A172 (cell line): Measurements from ENCODE around the gene KCND2. TPM values are rescaled to one million over a fixed set of nuclear protein-coding genes. Genes with fewer than 3 reads are reported as not detected.
"Not testable (repeated sequence)": the region's sequence is repeated elsewhere in the genome, so short reads cannot be mapped to it uniquely, and the experiment has no call there.

Experiments
- DNase-seq: peaks from one replicate; pipeline ENCODE4 v3.0.0-alpha.2; 2015; ENCODE audit warnings: low spot score
- total RNA-seq: library from RNA; depleted of rRNA; stranded (reverse); fragments of >200 nt; shearing (Covaris generic); gene quantifications from 2 replicates; pipeline ENCODE4 v1.2.3, GENCODE V29; 2014

Gene KCND2
- total RNA-seq, 1 experiment from 2014 or later: 0.02 TPM

DNA sequence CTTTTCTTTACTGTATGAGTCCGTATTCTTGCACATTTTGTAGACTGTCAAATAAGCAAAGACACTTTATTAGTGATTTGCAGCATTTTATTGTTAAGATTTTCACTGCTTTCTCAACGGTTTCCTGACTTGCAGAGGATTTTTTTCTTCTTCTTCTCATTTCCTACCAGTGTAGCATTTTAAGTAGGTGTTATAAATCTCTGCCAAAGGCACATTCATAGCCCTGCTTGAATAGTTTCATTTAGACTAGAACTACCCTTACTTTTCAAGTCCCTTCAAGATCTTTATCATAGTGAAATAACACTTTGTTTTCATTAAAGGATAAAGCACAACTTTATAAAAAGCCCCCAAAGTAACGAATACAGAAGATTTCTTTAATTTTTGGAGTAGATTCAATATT, 313.6 kb downstream of the KCND2 start:
- DNase-seq: no peak

DNA sequence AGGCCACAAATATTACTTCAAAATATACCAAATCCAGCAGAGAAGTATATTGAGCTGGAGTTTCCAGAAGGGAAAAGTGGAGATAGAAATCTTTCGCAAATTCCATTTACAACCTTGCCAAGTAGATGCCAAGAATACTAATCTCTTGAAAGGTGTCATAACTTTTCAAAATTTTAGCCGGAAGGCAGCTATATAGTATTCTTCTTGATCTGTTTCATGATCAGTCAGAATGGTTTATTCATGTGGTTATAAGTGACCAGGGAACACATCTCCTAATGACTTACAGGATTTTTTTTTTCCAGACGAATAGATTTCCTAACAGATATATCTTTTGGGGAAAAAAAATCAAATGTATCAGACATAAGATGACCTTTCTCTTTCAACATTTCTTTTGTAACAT, 314.3 kb downstream of the KCND2 start:
- no peak for DNase-seq

DNA sequence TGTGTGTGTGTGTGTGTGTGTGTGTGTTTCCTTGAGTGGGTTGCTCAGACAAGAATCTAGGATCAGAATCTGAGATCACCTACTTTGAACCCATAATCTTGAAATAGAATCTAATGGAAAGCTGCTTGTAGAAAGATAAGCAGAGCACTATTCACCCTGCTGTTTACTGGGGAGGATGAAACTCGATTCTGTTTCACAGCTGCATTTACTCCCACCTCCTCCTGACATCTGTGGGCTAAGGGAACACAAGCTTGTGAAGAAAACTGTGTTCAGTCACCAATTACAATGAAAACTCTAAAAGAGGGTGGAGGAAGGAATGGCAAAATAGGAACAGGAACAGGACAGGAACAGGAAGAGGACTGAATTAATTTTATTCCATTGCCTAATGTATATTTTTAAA, 315.4 kb downstream of the KCND2 start:
- no peak for DNase-seq

DNA sequence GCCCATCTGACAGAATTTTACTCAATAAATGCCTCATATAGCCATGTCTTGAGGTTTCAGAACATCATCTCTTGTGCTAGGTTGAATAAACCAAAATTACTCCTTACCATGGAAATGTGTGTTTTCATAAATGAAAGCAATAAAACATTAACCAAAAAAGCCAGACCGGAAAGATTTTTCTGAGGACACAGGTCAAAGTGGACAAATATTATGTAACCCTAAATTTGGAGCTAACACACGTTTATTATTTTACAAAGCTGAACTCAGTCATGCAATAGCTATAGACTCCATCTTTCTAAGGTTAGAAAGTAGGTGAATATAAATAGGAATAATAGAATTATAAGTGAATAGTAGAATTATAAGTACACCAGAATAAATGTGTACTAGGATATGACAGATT, 315.9 kb downstream of the KCND2 start:
- no peak for DNase-seq

DNA sequence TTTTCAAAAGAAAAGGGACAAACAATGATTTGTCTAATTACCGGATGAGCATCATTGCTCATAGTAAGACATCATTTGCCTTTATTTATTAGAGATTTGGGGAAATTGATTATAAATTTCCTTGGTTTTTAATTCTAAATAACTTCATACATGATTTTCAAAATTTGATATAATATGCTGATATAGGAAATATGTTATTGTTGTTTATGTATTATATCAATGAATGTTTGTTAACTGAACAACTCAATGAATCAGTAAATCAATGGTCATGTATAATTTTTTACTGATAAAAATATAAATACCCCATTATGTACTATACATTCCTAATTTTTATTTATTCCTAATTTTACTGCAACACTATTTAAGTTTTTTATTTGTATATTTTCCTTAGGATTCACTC, 327.6 kb downstream of the KCND2 start:
- no peak for DNase-seq

DNA sequence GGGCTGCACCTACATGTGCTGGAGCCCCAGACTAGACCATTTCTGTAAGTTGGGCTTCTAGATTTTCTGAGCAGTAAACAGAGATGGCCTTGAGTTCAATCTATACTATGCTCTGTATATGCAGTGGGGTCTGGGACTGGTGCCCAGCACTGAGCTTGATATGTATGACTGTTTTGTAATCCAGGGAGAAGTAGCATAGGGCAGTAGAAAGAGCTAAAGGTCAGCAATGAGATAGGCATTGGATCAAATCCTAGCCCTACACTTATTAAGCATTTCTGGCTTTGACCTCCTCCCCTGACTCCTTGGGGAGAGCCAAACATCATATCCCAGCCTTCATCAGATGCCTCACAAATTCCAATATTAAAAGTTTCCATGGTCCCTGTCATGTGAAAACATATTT, 330.4 kb downstream of the KCND2 start:
- DNase-seq: no peak

DNA sequence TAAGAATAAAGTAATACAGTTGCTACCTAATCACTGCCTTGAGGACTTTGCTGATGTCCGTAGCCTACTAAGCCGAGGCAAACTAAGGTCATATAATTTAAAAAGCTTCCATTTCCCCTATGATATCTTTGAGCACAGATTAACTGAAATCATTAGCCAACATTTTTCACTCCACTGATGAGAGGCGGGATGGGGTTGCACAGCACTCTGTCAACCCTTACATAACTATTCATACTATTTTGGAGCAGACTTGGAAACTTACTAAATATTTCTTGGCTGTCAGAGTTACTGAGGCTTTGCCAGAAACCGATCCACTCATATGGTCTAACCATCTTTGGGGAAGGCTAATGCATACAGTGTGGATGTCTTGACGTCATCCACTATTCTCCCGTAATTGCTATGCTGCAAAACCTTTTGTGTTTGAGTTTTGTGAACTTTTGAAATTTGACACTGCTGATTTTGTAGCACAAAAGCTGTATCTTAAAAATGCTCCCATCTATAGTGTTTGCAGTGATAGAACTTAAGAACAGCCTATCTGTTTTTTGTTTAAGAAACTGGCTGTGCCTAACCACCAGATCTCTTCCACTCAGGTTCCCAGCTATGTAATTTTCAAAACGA, 336.3 kb downstream of the KCND2 start:
- no peak for DNase-seq

DNA sequence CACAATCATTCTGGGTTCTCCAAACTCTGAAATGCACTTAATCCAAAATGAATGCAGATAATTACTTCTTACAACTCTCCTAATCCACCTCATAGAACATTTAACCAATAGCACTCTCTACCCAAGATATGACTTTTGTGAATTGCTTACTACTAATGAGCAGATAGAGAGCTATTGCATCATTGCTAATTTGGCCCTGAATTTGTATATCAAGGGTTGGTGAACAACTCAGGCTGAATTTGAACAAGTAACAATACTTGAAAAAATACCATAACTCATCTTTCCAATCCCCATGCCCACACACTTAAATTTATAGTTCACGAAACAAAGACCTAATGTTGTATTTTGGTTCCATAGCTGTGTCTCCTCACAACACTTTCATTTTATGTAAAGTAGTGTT, 339.0 kb downstream of the KCND2 start:
- DNase-seq: no peak

DNA sequence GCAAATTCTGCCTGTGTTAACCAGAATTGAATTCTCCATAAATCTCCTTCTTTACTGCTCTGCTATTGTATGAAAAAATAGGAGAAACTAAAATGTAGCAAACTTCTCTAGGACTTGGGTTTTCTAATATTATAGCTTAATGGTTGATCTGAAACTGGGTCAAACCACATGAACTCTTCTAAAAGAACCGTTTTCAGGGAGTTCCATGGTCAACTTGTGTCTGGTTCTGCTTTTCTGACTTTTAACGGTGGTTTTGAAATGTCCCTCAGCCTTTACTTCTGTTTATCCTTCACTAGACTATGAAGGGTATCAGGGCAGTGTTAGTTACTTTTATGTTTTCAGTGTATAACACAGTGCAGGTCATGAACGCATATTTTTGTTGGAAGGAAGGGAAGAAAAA, 342.7 kb downstream of the KCND2 start:
- DNase-seq: no peak

DNA sequence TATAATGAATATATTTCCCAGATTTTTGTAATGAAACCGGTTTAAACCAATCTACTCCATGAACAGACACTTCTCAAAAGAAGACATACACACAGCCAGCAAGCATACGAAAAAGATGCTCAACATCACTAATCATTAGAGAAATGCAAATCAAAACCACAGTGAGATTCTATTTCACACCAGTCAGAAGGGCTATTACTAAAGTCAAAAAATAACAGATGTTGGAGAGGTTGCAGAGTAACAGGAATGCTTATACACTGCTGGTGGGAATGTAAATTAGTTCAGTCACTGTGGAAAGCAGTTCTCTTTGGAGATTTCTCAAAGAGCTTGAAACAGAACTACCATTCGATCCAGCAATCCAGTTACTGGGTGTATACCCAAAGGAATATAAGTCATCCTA, 344.3 kb downstream of the KCND2 start:
- no peak for DNase-seq

DNA sequence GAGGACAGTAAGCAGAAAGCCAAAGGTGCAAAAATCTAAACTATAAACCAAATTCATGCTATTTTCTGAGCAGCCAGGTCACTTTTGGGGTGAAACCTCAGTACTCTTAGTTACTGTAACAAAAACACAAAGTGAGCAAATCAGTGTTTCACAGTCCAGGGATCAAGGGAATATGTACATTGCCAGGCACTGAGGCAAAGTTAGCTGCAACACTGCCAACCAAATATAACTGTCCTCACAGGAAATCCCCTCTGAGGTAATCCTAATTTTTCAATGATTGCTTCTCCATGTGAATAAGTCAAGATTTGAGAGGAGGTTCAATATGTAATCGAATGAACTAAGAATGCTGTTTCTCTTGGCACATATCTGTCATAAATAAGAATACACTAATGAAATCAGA, 355.3 kb downstream of the KCND2 start:
- no peak for DNase-seq

DNA sequence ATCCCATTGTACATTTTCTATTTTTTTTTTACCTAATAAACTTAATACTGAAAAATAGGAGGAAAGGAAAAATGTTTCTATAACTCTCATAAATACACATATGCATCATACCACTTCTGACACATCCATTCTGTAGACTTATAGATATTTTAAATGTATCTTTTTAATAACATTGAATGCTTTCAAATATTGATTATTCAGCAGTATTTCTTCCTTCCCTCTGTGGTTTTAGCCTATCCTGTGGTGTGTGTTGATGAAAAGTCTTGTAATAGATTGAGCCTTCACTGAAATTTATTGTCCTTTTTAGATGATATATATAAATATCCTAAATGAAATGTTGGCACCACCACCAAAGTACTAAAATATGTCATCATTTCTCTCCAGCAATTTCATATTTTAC, 366.9 kb downstream of the KCND2 start:
- no peak for DNase-seq

DNA sequence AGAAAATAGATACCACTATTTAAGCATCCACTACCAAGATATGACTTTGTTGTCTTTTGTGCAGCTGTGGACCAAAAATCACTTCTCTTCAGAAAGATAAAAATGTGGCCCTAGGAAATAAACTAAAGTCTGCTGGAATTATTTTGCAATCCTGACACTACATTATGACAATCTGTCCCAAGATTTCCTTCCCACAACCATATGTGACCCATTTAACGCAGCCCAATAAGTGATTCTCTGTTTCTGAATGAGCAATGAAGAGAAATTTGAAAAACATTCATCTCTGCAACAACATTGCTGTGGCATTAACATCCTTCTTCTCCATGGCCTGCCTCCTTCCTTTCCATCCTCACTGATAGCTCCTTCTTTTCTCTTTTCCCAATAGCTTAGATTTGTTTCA, 373.0 kb downstream of the KCND2 start:
- DNase-seq: no peak

DNA sequence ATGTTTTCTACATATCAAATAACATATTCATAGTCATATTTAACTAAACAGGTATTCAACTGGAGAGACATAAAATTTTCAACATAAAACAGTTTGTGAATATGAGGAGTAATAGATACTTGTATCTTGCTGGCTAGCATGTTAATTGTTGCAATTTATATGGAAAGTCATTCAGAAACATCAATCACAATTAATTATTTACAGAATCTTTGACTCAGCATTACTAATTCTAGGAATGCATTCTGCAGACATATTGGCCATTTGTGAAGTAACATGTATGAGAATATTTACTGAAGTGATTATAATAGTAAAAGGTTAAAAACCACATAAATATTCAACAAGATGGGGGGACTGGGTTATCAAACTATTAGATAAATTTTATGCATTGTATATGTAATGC, 381.3 kb downstream of the KCND2 start:
- DNase-seq: no peak

DNA sequence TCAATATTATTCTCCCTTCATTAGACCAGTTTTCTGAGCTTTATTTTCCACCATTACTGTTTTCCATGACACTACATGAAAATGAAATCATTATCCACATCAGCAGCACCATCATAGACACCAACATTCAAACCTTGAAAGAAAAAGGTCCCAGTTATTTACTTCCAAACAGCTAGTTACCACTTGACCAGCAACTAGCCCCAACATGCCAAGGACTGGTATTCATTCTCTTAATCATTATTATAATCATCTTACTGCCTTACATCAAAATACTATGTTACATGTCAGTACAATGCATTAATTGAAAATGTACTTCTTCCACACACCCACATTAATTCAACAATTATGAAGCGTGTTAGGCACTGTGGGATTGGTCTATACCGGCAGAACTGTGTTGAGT, 385.5 kb downstream of the KCND2 start:
- DNase-seq: no peak

DNA sequence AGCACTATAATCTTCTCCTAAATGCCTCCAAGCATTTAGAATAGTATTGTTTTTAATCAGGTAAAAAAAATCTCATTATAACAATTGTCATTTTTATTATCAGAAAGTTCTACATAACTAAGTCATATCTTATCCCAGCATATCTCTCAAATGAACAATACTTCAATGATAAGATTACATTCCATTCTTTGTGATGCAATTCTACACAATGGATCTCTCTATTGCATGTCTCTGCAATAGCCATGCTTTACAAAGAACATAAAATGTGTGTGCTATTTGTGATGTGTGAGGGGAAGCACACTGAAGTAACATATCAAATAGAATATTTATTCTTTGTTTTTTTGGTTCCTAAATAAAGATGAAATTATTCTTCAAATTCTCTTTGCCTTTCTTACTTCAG, 389.3 kb downstream of the KCND2 start:
- no peak for DNase-seq

DNA sequence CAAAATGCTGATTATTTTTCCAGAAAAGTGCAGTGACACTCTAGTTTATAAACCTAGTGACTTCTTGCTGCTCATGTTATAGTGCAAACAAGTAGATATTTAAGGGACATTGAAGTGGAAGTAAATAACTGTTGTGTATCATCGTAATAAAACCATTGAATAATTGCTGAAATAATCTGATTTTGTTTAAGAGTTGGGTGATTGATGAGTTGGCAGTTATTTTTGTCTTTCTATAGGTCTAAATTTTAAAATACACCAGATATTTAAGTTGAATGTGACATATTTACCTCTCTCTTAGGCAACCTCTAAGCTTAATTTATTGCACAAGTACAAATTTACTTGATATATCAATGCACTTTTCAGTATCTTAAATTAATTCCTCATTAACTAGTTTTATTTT, 392.1 kb downstream of the KCND2 start:
- no peak for DNase-seq

DNA sequence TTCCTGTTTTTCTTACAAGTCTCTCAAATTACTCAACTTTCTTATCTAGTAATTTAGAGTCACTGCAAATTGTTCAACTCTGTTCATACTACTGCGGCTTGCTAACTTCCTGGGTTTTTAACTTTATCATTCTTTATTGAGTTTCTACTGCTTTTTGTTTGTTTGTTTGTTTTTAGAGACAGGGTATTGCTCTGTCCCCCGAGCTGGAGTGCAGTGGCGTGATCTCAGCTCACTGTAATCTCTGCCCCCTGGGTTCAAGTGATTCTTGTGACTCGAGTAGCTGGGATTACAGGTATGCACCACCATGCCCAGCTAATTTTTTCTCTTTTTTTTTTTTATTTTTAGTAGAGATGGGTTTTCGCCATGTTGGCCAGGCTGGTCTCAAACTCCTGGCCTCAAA, 402.1 kb downstream of the KCND2 start:
- DNase-seq: no peak

DNA sequence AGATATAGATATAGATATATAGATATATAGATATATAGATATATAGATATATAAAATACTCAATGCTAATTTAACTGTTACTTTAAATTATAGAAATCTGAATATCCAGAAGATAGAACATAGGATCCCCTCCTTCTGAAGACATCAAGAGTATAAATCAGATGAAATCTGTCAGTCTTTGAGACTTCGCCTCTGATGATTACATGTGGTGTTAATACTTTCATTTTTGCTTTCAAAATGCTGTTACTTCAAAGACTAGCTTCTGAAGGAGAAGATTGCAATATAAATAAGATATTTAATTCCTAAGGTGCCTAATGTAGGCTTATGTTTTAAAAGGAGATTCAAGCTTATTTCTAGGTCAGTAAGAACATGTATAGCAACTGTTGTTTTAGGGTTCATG, 404.6 kb downstream of the KCND2 start:
- no peak for DNase-seq

DNA sequence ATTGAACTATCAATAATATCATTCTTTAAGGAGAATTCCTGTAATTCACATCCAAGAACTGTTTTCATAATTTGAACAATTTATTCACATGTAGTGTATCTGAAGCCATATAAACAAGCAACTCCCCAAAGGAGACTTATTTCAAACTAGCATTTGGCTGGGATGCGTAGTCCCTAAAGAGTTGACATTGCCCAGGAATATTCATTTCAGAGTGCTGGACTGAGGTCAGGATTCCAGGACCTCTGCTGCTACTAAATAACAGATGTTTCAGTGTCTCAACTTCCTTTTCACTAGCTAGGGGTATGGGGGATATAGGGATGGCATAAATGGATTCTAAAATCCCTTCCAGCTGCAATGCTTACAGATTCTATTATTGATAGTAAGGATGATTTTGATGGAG, 408.0 kb downstream of the KCND2 start:
- DNase-seq: no peak

DNA sequence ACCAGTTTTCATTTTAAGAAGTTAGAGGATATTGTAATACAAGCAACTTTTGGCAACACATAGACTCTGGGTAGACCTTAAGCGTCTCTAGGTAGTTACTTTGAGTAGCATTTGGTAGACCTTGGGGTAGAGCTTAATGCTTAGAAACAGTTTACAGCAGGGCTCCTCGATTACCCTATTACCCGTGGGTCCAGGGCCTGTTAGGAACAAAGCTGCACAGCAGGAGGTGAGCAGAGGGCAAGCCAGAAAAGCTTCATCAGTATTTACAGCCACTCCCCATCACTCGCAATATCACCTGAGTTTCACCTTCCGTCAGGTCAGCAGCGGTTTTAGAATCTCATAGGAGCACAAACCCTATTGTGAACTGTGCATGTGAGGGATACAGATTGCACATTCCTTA, 411.5 kb downstream of the KCND2 start:
- DNase-seq: no peak

DNA sequence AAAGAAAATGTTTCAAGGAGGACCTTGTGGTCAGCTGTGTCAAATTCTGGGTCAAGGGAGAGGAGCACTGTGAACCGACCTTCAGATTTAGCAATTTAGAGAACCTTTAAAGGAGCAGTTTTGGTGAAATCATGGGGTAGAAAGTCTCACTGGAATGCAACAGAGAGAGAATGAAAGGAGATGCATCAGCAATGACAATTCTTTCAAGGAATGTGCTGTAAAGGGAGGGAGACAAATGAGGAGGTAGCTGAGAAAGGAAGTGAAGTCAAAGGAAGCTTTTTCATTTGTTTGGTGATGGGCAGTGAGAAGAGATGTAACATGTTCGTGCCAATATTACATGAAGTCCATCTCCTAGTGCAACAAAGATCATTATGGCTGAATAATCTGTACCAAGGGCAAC, 418.9 kb downstream of the KCND2 start:
- no peak for DNase-seq

DNA sequence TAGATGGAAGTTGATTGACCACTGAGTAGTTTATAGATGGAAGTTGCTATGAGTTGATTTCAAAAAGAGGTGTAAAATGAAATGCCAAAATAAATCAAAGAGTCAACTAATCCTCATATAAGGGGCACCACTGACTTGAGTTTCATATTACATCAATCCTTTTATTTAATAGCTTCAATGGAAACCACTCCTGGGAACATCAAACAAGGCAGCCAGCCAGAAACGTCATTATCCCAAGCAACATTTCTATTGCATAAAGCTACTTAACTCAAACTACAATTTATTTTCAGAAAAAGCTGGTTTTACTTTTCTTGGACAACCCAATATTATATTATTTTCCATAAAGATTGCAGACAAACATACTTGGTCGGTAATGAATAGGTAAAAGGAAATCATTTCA, 422.9 kb downstream of the KCND2 start:
- no peak for DNase-seq

DNA sequence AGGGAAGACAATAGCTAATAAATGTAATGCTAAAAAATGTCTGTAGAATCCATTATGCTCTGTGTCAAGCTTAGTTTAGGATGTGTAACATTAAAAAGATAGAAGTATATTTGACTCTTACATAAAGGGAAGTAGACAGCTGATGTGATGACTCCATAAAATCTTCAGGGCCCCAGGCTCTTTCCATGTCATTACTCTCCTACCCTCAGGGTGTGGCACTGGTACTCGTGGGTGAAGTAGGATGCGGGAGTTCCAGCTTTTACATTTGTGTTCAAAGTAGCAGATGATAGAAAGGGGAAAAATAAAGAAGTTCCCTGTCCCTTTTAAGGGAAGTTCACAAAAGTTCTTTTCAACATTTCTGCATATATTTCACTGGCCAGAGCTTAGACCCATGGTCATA, 427.8 kb downstream of the KCND2 start:
- DNase-seq: no peak

DNA sequence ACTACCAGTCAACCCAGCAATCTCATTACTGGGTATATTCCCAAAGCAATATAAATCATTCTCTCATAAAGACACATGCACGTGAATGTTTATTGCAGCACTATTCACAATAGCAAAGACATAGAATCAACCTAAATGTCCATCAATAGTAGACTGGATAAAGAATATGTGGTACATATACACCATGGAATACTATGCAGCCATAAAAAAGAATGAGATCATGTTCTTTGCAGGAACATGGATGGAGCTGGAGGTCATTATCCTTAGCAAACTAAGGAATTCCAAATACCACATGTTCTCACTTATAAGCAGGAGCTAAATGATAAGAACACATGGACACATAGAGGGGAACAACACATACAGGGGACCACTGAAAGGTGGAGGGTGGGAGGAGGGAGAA, 429.4 kb downstream of the KCND2 start:
- DNase-seq: not testable (repeated sequence)
